Ovary (tissue), 3 donors: ENCODE results near the gene FGF5.

Experiments
- EP300 ChIP-seq: sonication (generic); formaldehyde crosslinking; IDR thresholded peaks from one replicate; pipeline ENCODE4 v1.6.1; 2017; ENCODE audit warnings: antibody characterized with exemption
- POLR2A ChIP-seq: fragments of 450-650 bp; IDR thresholded peaks from one replicate; pipeline ENCODE4 v1.6.1; 2017; ENCODE audit warnings: antibody characterized with exemption, mild to moderate bottlenecking, moderate library complexity
- TF ChIP-seq, protein P1 (sequence below), 3 donors: fragments of 450-650 bp in 2 of 3; fragments of 200-600 bp in 1 of 3; IDR thresholded peaks; one replicate each; pipeline versions ENCODE4 v1.5.1 to v1.8.0; 2016 to 2022; ENCODE audit warnings: antibody characterized with exemption in 3 of 3, mild to moderate bottlenecking in 1 of 3
- donor health status: DM: no; HTN: no; CAD: no.

DNA sequence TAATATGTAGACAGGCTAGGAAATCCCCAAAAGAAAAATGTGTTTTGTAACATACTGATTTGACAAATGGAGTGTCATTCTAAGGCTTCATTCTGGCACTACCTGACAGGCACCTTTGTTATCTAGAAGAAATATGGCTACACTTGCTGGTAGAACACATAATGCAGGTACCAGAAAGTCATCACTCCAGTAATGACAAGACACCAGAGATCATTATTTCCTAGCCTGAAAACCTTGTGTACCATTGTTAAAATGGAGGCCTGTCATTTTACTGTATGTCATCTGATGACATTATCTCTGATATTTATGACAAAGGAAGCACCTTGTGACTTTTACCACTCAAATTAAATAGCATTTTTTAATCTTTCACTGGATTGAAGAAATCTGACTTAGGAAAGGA, 13.5 kb upstream of the FGF5 start:
- TF ChIP-seq POLR2A = no peak
- TF ChIP-seq, protein P1, sequence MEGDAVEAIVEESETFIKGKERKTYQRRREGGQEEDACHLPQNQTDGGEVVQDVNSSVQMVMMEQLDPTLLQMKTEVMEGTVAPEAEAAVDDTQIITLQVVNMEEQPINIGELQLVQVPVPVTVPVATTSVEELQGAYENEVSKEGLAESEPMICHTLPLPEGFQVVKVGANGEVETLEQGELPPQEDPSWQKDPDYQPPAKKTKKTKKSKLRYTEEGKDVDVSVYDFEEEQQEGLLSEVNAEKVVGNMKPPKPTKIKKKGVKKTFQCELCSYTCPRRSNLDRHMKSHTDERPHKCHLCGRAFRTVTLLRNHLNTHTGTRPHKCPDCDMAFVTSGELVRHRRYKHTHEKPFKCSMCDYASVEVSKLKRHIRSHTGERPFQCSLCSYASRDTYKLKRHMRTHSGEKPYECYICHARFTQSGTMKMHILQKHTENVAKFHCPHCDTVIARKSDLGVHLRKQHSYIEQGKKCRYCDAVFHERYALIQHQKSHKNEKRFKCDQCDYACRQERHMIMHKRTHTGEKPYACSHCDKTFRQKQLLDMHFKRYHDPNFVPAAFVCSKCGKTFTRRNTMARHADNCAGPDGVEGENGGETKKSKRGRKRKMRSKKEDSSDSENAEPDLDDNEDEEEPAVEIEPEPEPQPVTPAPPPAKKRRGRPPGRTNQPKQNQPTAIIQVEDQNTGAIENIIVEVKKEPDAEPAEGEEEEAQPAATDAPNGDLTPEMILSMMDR (IDR thresholded peaks at IDR 0.05) = no peak
- no peak for TF ChIP-seq EP300
